ENCODE results near the gene PARD6G. TPM values are rescaled to one million over a fixed set of nuclear protein-coding genes. Genes with fewer than 3 reads are reported as not detected.

Gene PARD6G
- total and polyA plus RNA-seq, 2 of the 13 experiments (the other 11 are each of a cell fraction or from before 2014, with no cell fraction given): 3.6 to 7.4 TPM

DNA sequence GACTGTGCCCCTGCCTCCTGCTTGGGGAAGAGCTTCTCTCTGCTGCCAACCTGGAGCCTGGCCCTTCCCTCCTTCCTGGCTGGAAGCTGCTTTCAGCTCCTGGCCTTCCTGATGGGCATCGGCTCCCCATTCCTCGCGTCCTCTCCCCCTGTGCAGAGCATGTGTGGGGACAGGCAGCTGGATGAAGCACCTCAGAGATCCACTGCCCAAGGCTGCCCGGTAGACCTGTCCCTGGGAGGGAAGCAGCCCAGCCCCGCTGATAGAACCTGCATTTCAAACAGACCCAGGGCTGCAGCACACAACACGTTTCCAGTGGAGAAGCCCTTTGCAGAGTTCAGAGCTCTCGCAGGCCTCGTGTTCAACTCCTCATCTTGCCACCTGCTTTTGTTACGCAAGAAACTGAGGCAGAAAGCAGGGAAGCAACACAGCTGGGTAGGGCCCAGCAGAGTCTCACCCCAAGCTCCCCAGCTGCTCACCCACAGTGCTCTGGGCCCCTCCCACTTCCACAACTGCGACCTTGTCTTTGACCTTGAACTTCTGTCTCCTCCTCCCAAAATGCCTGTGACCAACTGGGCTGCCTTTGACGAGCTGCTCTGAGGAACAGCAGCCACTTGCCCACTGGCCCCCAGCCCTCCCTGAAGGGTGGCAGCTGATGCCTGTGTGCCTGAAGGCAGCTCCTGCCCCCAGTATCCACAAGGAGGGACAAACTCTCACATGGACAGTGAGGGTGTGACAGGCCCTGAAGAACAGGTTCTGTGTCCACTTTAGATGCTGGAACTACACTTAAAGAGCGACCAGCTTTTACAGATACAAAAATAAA lies 65.5 kb downstream of the PARD6G start:
- Histone ChIP-seq H3K36me3 (replicated peaks in 1 of 2; ENCODE audit: control insufficient read depth in 1 of 2, insufficient read depth in 2 of 2, low read length in 2 of 2) (no peaks in the 10 kb centered on the region), H3K79me2 (ENCODE audit: insufficient read depth, low read length) (no peaks in the 10 kb centered on the region), H3K27ac (ENCODE audit: extremely low read length, insufficient read depth, low read length) (no peak overlapping the region), H3K9ac (ENCODE audit: insufficient read depth, low read depth, low read length) (no peak overlapping the region), H4K20me1 (ENCODE audit: insufficient read depth, low read length) (no peaks in the 10 kb centered on the region), H3K9me3 (ENCODE audit: low read length) (no peaks in the 10 kb centered on the region), H3K4me3 (replicated peaks in 1 of 3; ENCODE audit: insufficient read depth in 1 of 3, low read depth in 2 of 3, low read length in 3 of 3) (no peak overlapping the region), H2AFZ (ENCODE audit: low read length) (no peak overlapping the region), H3K4me1 (ENCODE audit: insufficient read depth, low read length) (peaks cover 13% of the 10 kb centered on the region), H3K27me3 (ENCODE audit: control insufficient read depth in 1 of 2, insufficient read depth in 2 of 2, low read length in 2 of 2) (no peaks in the 10 kb centered on the region), H3K4me2 (ENCODE audit: low read depth, low read length) (no peak overlapping the region)
- no TSS peak for BruUV-seq (replicated peaks)
- FAIRE-seq: no peak
- CTCF ChIA-PET (ENCODE audit: low intra/inter-chr PET ratio, low total read pairs): no interaction called here
- WGBS (ENCODE audit: low lambda C conversion rate): 69% methylated on average over 11 of the region's 12 CpGs
- intact Hi-C loops (cut with micrococcal nuclease; ENCODE audit: unreplicated experiment): no loop called here
- ATAC-seq: peak; percentile 57
- in situ Hi-C loops (cut with HindIII; ENCODE audit: extremely low pct_ligation_motif_present, low pct_unique_long_range_greater_than_20kb): no loop called here
- peak; percentile 33 for DNase-seq (ENCODE audit: low spot score)
- POLR2A ChIA-PET: no interaction called here
- no peak for TF ChIP-seq ZNF264 (CRISPR knock-in tag; IDR thresholded peaks at IDR 0.05)
- TF ChIP-seq, protein P1, sequence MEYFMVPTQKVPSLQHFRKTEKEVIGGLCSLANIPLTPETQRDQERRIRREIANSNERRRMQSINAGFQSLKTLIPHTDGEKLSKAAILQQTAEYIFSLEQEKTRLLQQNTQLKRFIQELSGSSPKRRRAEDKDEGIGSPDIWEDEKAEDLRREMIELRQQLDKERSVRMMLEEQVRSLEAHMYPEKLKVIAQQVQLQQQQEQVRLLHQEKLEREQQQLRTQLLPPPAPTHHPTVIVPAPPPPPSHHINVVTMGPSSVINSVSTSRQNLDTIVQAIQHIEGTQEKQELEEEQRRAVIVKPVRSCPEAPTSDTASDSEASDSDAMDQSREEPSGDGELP (IDR thresholded peaks at IDR 0.05; ENCODE audit: borderline replicate concordance, low read depth): peak; percentile 22; the same call in 1 of the 2 replicates
- TF ChIP-seq CBX1 (IDR thresholded peaks at IDR 0.05; ENCODE audit: low read depth): no peak
- no peak for TF ChIP-seq ZNF570 (CRISPR knock-in tag; IDR thresholded peaks at IDR 0.05; ENCODE audit: borderline replicate concordance)
- no peak for TF ChIP-seq CAMTA2 (CRISPR knock-in tag; IDR thresholded peaks at IDR 0.05; ENCODE audit: borderline replicate concordance)
- no peak for TF ChIP-seq GABPA (IDR thresholded peaks at IDR 0.05; ENCODE audit: low read depth, low read length)
- TF ChIP-seq GABPA (CRISPR knock-in tag; IDR thresholded peaks at IDR 0.05; ENCODE audit: low read depth): no peak
- no peak for TF ChIP-seq GFI1 (CRISPR knock-in tag; IDR thresholded peaks at IDR 0.05; ENCODE audit: borderline replicate concordance)
- TF ChIP-seq FOXK2 (IDR thresholded peaks at IDR 0.05): no peak
- TF ChIP-seq, protein P2, sequence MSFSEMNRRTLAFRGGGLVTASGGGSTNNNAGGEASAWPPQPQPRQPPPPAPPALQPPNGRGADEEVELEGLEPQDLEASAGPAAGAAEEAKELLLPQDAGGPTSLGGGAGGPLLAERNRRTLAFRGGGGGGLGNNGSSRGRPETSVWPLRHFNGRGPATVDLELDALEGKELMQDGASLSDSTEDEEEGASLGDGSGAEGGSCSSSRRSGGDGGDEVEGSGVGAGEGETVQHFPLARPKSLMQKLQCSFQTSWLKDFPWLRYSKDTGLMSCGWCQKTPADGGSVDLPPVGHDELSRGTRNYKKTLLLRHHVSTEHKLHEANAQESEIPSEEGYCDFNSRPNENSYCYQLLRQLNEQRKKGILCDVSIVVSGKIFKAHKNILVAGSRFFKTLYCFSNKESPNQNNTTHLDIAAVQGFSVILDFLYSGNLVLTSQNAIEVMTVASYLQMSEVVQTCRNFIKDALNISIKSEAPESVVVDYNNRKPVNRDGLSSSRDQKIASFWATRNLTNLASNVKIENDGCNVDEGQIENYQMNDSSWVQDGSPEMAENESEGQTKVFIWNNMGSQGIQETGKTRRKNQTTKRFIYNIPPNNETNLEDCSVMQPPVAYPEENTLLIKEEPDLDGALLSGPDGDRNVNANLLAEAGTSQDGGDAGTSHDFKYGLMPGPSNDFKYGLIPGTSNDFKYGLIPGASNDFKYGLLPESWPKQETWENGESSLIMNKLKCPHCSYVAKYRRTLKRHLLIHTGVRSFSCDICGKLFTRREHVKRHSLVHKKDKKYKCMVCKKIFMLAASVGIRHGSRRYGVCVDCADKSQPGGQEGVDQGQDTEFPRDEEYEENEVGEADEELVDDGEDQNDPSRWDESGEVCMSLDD (CRISPR knock-in tag; IDR thresholded peaks at IDR 0.05; ENCODE audit: borderline replicate concordance): no peak
- no peak for TF ChIP-seq YEATS2 (CRISPR knock-in tag; IDR thresholded peaks at IDR 0.05; ENCODE audit: borderline replicate concordance)
- no peak for TF ChIP-seq ZNF225 (CRISPR knock-in tag; IDR thresholded peaks at IDR 0.05)
- TF ChIP-seq ARID2 (CRISPR knock-in tag; IDR thresholded peaks at IDR 0.05; ENCODE audit: borderline replicate concordance): no peak
- no peak for TF ChIP-seq ZNF775 (CRISPR knock-in tag; IDR thresholded peaks at IDR 0.05; ENCODE audit: borderline replicate concordance)
- no peak for TF ChIP-seq KLF12 (CRISPR knock-in tag; IDR thresholded peaks at IDR 0.05; ENCODE audit: borderline replicate concordance)
- no peak for TF ChIP-seq ZNF839 (CRISPR knock-in tag; IDR thresholded peaks at IDR 0.05; ENCODE audit: borderline replicate concordance)
- TF ChIP-seq, protein P3, sequence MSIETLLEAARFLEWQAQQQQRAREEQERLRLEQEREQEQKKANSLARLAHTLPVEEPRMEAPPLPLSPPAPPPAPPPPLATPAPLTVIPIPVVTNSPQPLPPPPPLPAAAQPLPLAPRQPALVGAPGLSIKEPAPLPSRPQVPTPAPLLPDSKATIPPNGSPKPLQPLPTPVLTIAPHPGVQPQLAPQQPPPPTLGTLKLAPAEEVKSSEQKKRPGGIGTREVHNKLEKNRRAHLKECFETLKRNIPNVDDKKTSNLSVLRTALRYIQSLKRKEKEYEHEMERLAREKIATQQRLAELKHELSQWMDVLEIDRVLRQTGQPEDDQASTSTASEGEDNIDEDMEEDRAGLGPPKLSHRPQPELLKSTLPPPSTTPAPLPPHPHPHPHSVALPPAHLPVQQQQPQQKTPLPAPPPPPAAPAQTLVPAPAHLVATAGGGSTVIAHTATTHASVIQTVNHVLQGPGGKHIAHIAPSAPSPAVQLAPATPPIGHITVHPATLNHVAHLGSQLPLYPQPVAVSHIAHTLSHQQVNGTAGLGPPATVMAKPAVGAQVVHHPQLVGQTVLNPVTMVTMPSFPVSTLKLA (IDR thresholded peaks at IDR 0.05): no peak

All from HepG2 (cell line).